ENCODE measurements around the gene TET2. TPM values are rescaled to one million over a fixed set of nuclear protein-coding genes. Genes with fewer than 3 reads are reported as not detected.
A peak's percentile ranks its signal among the peaks of the same experiment; 100 is the strongest.

Gene TET2
- total RNA-seq, 1 donor from 2014 or later = 42.1 TPM

DNA sequence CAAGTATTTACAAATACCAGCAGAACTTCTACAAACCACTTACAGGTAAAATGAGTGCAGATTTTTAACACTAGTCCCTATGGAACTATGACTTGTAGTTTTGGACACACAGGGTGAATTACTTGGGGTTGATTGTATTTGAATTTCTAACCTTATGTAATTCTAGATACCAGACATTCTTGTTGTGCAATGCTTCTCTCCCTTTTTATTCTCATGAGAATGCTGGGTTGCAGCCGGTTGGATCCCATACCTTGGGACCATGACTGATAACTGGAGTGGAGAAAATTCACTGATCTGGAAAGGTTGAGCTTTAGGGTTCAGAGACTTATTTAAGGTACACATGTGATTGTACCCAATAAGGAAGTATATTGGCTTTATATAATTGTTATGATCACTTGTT is 8.8 kb downstream of the TET2 start:
- no peak overlapping the region for H3K4me3 Mint-ChIP-seq
- TF ChIP-seq, protein P1, sequence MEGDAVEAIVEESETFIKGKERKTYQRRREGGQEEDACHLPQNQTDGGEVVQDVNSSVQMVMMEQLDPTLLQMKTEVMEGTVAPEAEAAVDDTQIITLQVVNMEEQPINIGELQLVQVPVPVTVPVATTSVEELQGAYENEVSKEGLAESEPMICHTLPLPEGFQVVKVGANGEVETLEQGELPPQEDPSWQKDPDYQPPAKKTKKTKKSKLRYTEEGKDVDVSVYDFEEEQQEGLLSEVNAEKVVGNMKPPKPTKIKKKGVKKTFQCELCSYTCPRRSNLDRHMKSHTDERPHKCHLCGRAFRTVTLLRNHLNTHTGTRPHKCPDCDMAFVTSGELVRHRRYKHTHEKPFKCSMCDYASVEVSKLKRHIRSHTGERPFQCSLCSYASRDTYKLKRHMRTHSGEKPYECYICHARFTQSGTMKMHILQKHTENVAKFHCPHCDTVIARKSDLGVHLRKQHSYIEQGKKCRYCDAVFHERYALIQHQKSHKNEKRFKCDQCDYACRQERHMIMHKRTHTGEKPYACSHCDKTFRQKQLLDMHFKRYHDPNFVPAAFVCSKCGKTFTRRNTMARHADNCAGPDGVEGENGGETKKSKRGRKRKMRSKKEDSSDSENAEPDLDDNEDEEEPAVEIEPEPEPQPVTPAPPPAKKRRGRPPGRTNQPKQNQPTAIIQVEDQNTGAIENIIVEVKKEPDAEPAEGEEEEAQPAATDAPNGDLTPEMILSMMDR (IDR thresholded peaks at IDR 0.05; ENCODE audit: unreplicated experiment) = no peak
- DNase-seq (ENCODE audit: low spot score in 2 of 2, unreplicated experiment in 2 of 2) = no peak
- peaks cover 20% of the 10 kb centered on the region for H3K4me1 Mint-ChIP-seq
- peaks cover 3% of the 10 kb centered on the region for H3K9me3 Mint-ChIP-seq
- no peak overlapping the region for H3K27ac Mint-ChIP-seq
- H3K36me3 Mint-ChIP-seq = peaks cover 5% of the 10 kb centered on the region
- peaks cover 16% of the 10 kb centered on the region for H3K27me3 Mint-ChIP-seq (ENCODE audit: low read depth)

DNA sequence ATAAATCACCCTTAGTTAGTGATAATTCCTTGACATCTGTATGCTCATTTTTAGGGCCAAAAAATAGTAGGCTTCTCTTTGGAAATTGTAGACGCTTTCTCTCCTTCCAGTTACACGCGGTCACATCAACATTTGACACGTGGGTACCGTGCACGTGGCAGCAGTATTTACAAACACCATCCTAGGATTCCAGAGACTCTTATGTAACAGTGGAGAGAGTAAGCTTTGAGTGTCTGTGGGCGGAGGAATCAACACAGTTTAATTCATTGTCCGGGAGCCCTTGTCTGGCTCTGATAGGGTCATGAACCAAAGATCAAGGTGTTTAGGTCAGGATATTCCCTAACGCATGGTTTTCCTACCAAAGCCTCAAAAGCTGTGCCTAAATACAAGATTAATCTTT is 12.2 kb downstream of the TET2 start:
- peaks cover 16% of the 10 kb centered on the region for H3K27me3 Mint-ChIP-seq (ENCODE audit: low read depth)
- no peaks in the 10 kb centered on the region for H3K36me3 Mint-ChIP-seq
- peaks cover 20% of the 10 kb centered on the region for H3K4me1 Mint-ChIP-seq
- TF ChIP-seq, protein P1 (IDR thresholded peaks at IDR 0.05; ENCODE audit: unreplicated experiment) = no peak
- H3K9me3 Mint-ChIP-seq = no peaks in the 10 kb centered on the region
- no peak overlapping the region for H3K27ac Mint-ChIP-seq
- H3K4me3 Mint-ChIP-seq = peak overlapping the region; percentile 33
- DNase-seq (ENCODE audit: low spot score in 2 of 2, unreplicated experiment in 2 of 2) = no peak

DNA sequence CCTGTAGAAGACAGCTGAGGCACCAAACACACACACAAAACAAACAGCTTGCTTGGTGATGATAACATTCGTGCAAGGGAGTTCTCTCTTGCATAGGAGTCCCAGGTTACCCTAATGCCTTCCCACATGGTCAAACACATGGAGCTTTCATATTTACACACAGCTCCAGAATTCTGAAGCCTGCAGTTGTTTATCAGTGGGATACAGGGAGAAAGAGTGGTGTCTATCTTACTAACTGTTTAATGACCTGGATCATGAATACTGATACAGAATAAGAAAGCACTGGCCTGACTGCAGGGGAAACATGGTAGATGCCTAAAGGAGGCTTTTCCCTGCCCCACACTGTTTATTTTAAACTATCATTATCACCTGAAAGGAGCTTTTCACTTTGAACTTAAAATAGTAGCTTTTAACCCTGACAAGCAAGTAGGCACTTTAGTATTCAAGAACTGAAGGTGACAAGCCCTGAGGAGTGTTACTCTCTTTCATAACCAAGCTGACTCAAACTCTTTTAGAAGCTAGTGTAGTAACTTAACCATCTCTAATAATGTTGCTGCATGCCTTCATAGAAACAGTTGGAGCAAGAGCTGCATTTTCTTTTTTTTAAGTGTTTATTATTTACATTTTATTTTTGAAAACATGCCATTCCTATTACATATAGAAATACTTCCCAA is 15.6 kb downstream of the TET2 start:
- H3K36me3 Mint-ChIP-seq = no peaks in the 10 kb centered on the region
- no peaks in the 10 kb centered on the region for H3K9me3 Mint-ChIP-seq
- H3K27ac Mint-ChIP-seq = no peak overlapping the region
- H3K4me1 Mint-ChIP-seq = peaks cover 9% of the 10 kb centered on the region
- TF ChIP-seq, protein P1 (IDR thresholded peaks at IDR 0.05; ENCODE audit: unreplicated experiment) = no peak
- DNase-seq (ENCODE audit: low spot score in 2 of 2, unreplicated experiment in 2 of 2) = no peak
- H3K27me3 Mint-ChIP-seq (ENCODE audit: low read depth) = peaks cover 16% of the 10 kb centered on the region
- H3K4me3 Mint-ChIP-seq = no peak overlapping the region

DNA sequence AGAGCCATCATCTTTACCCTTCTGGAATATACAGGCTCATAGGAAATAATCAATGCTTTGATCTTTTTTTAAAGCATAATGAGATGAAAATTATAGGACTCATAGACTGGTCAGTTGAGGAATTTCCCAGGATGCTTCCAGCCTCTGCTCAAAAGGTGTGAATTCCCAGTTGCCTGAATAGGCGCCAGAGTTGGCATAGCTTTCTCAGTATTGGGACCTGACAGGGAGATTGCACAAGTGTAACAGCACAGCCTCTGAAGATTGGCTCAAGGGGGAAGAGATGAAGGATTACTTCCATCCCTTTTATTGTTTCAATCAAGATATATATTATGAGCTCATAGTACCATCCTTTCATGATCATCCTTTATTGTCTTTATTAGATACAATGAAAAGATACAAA is 17.9 kb downstream of the TET2 start:
- peaks cover 17% of the 10 kb centered on the region for H3K36me3 Mint-ChIP-seq
- H3K27ac Mint-ChIP-seq = no peak overlapping the region
- no peak for DNase-seq (ENCODE audit: low spot score in 2 of 2, unreplicated experiment in 2 of 2)
- TF ChIP-seq, protein P1 (IDR thresholded peaks at IDR 0.05; ENCODE audit: unreplicated experiment) = no peak
- peaks cover 3% of the 10 kb centered on the region for H3K4me1 Mint-ChIP-seq
- H3K4me3 Mint-ChIP-seq = no peak overlapping the region
- peaks cover 4% of the 10 kb centered on the region for H3K27me3 Mint-ChIP-seq (ENCODE audit: low read depth)
- H3K9me3 Mint-ChIP-seq = peaks cover 13% of the 10 kb centered on the region

DNA sequence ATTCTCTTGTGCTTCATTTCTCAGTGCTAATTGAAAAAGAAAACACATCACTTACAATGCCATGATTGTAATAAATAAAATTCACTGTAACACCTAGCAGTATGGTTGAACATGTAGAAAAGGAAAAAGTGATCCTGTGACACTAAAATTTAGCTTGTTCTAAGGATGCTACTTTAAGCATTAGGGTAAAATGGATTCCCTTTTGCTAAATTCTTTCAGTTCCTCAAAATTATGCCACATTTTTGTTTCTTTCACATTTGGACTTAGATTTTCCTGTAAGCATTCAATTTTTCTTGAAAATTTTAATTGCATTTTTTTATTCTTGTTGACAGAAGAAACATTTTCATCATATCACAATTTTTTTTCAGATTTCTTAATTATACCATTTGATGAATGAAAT is 19.4 kb downstream of the TET2 start:
- Mint-ChIP-seq H3K4me3 (no peak overlapping the region), H3K27me3 (ENCODE audit: low read depth) (no peaks in the 10 kb centered on the region), H3K4me1 (no peaks in the 10 kb centered on the region), H3K27ac (no peak overlapping the region), H3K36me3 (peaks cover 17% of the 10 kb centered on the region), H3K9me3 (peaks cover 13% of the 10 kb centered on the region)
- DNase-seq (ENCODE audit: low spot score in 2 of 2, unreplicated experiment in 2 of 2) = no peak
- TF ChIP-seq, protein P1 (IDR thresholded peaks at IDR 0.05; ENCODE audit: unreplicated experiment) = no peak

All from mesothelial cell of epicardium (in vitro differentiated cells).